NCI-H526 treated with DMSO at 0.1 percent for 48 hours (cell line): Measurements from ENCODE around the gene CFAP77.

Experiments used
- DNase-seq: peaks from one replicate; lab custom pipeline; 2025; lab: John Stamatoyannopoulos, UW

The CFAP77 gene

DNA sequence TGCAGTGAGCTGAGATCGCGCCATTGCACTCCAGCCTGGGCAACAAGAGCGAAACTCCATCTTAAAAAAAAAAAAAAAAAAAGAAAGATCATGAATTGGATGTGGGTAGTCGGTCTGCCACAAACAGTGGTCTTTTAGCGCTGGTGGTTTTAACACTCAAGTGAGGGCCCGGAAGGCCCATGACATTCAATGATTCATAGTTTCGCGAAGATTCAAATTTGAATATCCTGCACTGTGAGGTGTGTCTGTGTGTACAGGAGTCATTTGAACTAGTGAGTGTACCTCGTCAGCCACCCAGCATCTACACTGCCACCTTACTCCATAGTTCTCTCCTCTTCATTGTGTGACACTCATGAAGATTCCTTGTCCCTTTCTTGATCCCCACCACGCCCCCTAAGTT is 41.3 kb downstream of the CFAP77 start:
- DNase-seq, result no peak

DNA sequence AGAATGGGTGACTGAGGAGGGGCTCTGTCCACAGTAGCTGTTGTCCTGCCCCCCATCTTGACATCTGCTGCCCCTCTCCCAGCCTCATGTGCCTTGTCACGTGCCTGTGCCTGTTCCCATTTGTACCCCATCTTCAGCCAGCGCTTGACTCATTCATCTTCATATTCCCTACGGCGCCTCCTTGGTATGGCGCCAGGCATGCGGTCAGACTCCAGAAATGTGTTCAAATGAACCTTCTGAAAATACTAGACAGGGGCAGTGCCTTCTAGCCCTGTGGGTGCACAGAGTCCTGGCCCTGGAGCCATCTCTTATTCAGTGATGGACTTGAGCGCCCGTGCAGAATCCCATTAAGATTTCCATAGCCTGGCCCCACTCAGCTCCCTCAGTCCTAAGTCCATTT is 46.2 kb downstream of the CFAP77 start:
- no peak for DNase-seq

- DNase-seq, result no peak
Measured at GRCh38 chr9:132457504-132458236, 47.7 kb downstream of the CFAP77 start.

DNA sequence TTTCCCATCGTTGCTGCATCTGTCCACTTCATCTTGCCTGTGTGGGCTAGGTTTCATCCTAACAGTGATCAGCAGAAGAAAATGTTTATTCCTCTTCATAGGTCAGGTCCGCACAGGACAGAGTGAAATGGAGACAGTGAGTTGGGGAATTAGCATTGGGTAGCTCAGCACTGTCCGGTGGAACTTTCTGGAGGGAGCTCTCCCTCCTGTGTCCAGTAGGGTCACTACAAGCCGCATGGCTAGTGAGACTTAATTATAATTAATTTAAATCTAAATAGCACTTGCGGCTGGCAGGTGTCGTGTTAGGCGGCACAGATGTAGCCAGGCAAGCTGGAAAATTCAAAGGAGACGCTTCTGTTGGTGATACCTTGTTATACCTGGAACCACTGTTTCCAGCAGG is 48.4 kb downstream of the CFAP77 start:
- DNase-seq, result no peak

GRCh38 chr9:132459661-132460060 is 49.6 kb downstream of the CFAP77 start:
- DNase-seq, result no peak

- no peak for DNase-seq
Measured at GRCh38 chr9:132460240-132460639, 50.2 kb downstream of the CFAP77 start.

DNA sequence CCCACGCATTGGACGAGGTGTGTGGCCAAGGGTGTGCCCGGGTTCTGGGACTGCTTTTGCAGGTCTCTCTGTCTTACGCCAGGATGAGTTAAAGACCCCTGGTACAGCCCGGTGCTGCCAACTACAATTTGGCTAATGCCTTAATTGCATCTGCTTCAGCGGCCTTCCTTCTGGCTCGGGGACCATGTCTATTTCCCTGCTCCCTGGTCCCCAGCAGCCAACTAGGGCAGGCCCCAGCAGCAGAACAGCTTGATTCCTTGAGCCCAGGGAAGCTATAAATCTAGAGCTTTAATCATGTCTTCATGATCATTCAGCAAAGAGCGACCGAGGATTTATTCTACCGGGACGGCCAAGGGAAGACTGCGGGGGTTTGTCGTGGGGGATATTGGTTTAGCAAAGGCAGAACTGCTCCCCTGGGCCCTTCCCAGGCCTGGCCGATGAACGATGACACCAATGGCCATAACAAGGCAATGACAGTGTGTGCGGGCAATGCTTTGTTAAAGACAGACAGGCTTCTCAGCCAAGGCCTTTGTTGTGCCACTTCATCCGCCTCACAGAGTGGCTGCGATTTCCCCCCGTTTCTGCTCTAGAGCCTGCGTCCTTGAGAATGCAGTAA is 51.4 kb downstream of the CFAP77 start:
- no peak for DNase-seq

DNA sequence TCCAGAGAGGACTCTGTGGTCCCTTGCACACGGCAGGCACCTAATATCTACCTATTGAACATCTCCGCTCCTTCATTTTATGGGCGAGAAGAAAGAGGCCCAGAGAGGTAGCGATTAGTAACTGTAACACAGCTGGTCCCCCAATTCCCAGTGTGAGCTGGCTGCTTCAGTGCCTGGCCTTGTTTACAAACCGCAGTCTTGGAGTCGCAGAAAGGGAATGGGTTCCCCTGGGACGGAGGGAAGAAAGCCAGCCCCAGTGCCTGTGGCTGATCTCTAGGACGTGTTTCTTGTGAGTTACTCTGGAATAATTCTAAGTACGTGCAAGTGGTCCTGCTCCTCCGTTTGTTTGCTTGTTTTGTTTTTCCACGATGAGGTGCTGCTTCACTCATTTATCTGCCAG is 52.0 kb downstream of the CFAP77 start:
- DNase-seq, result no peak

- DNase-seq, result no peak
Measured at GRCh38 chr9:132464547-132464946, 54.5 kb downstream of the CFAP77 start.

DNA sequence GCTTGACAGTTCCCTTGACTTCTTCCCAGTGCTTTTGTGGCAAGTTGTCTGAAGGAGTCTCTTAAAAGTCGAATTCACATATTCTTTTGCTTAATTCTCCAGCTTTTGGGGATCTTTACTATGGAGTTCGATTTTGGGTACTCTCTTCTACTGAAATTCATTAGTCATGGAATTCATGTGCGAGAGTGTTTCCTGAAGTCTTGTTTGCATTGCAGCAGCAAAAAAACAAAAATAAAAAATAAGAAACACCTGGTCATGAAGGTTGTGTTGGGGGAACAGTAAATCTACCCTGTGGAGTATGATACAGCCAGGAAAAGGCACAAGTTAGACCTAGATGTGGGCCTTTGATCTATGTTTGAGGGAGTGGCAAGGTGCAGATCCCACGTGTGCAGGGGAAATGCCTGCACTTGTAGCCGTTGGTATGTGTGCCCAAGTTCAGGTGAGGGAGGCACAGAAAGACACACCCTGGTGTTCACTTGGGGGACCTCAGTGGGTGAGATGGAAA is 55.2 kb downstream of the CFAP77 start:
- no peak for DNase-seq

DNA sequence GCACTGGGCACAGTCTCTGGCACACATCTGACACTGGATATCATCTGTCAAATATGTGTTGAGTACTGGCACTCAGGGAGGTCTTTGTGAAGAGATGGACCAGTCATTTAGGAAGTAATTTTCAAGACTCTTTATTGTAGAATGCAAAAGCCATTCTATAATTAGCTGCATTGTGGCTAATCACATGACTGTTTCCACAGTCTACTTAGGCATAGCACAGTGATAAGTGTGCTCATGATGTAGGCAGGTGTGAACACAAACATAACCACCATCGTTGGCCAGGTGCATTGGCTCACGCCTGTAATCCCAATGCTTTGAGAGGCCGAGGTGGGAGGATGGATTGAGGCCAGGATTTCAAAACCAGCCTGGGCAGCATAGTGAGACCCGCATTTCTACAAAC is 62.2 kb downstream of the CFAP77 start:
- no peak for DNase-seq

DNA sequence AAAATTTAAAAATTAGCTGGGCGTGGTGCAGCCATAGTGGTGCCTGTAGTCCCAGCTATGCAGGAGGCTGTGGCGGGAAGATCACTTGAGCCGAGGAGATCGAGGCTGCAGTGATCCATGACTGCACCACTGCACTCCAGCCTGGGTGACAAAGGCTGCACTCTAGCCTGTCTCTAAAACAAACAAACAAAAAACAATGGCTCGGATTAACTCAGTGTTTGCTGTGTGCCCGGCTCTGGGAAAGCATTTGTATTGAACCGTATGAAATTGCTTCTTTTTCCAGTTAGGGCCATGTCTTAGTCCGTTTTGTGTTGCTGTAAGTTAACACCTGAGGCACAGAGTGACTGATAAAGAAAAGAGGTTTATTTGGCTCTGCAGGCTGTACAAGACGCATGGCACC is 62.6 kb downstream of the CFAP77 start:
- DNase-seq, result no peak

- DNase-seq, result no peak
Measured at GRCh38 chr9:132474253-132474652, 64.2 kb downstream of the CFAP77 start.

- DNase-seq, result no peak
Measured at GRCh38 chr9:132478353-132479050, 68.5 kb downstream of the CFAP77 start.

GRCh38 chr9:132479733-132480132 is 69.7 kb downstream of the CFAP77 start:
- no peak for DNase-seq

- DNase-seq, result no peak
Measured at GRCh38 chr9:132481053-132481849, 71.2 kb downstream of the CFAP77 start.

DNA sequence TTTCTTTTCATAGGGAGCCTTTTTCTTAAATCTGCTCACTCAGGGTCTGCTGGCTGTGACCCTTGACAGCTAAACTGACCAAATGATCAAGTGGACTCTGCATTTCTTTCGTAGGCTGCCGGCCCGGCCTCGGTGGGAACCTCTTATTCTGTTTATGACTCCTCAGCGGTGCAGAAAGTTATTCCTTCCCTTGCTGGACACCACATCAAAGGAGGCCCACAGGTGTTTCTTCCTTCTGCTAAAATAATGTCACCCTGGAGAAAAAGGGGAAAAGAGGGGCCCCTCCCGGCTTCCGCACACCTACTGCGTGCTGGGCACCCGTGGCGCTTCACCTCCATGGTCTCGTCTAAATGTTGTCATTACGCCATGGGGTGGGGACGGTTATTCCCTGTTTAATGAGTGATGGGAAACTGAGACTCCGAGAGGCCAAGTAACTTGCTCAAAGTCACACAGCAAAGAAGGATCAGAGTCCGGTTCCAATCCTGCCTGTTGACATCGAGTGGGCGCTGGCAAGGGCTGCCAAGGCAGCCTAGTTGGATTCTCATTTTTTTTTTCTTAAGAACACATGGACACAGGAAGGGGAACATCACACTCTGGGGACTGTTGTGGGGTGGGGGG is 72.3 kb downstream of the CFAP77 start:
- DNase-seq, result no peak

- peak; percentile 68 for DNase-seq
Measured at GRCh38 chr9:132485393-132485792, 75.4 kb downstream of the CFAP77 start.

- DNase-seq, result peak; percentile 35
Measured at GRCh38 chr9:132486706-132487350, 76.8 kb downstream of the CFAP77 start.

GRCh38 chr9:132487351-132487791 is 77.4 kb downstream of the CFAP77 start:
- no peak for DNase-seq

- DNase-seq, result no peak
Measured at GRCh38 chr9:132487980-132488535, 78.0 kb downstream of the CFAP77 start.
